WTC11 (cell line): ENCODE data around the gene NEK8. TPM values are rescaled to one million over a fixed set of nuclear protein-coding genes. Genes with fewer than 3 reads are reported as not detected.

Experiments used
- ATAC-seq: fragments of 200-7000 bp; cut with Tn5 transposase; 2 replicates; pipeline ENCODE4 v1.10.0; 2021; ENCODE audit warnings: mild to moderate bottlenecking, moderate library complexity
- CTCF ChIA-PET: fragments of 300-600 bp; sonication (Branson Sonifier 250); formaldehyde crosslinking; loops from one replicate; lab custom pipeline; 2021; ENCODE audit warnings: antibody characterized with exemption; lab: Charles Lee
- POLR2A ChIA-PET: fragments of 350-600 bp; sonication (Branson Sonifier 250); formaldehyde crosslinking; loops from one replicate; lab custom pipeline; 2021; ENCODE audit warnings: antibody characterized with exemption; lab: Charles Lee
- DNase-seq: peaks from one replicate; pipeline ENCODE4 v3.0.0; 2021; ENCODE audit warnings: low spot score
- H3K27ac Mint-ChIP-seq: 2 replicates; pipeline ENCODE4 v1.8.0; 2021; ENCODE audit warnings: mixed read lengths
- H3K27me3 Mint-ChIP-seq: 2 replicates; pipeline ENCODE4 v1.8.0; 2021; ENCODE audit warnings: low read depth, mild to moderate bottlenecking, moderate library complexity, mixed read lengths
- H3K36me3 Mint-ChIP-seq: 2 replicates; pipeline ENCODE4 v1.8.0; 2021; ENCODE audit warnings: mixed read lengths
- H3K4me1 Mint-ChIP-seq: 2 replicates; pipeline ENCODE4 v1.8.0; 2022; ENCODE audit warnings: mixed read lengths
- H3K4me3 Mint-ChIP-seq: 2 replicates; pipeline ENCODE4 v1.8.0; 2021; ENCODE audit warnings: mild to moderate bottlenecking, moderate library complexity, mixed read lengths
- H3K9me3 Mint-ChIP-seq: 2 replicates; pipeline ENCODE4 v1.8.0; 2021; ENCODE audit warnings: mixed read lengths
- CREB1 ChIP-seq: sonication (generic); formaldehyde crosslinking; IDR thresholded peaks from 2 replicates; pipeline ENCODE4 v1.8.0; 2023; ENCODE audit warnings: mild to moderate bottlenecking, missing genetic modification reagents
- ETV6 ChIP-seq: sonication (generic); formaldehyde crosslinking; IDR thresholded peaks from 2 replicates; pipeline ENCODE4 v1.8.1; 2022; ENCODE audit warnings: mild to moderate bottlenecking, missing genetic modification reagents
- JAZF1 ChIP-seq: fragments of 250-450 bp; sonication (Bioruptor Pico); IDR thresholded peaks from 2 replicates; pipeline ENCODE4 v1.9.0; 2021; ENCODE audit warnings: moderate library complexity, mild to moderate bottlenecking, inconsistent platforms
- NR2C2 ChIP-seq: sonication (generic); formaldehyde crosslinking; IDR thresholded peaks from 2 replicates; pipeline ENCODE4 v1.8.0; 2022; ENCODE audit warnings: mild to moderate bottlenecking, missing genetic modification reagents
- RORB ChIP-seq: fragments of 250-450 bp; sonication (Bioruptor Pico); IDR thresholded peaks from 2 replicates; pipeline ENCODE4 v1.9.0; 2021; ENCODE audit warnings: mild to moderate bottlenecking
- SMAD3 ChIP-seq: sonication (generic); formaldehyde crosslinking; IDR thresholded peaks from 2 replicates; pipeline ENCODE4 v1.8.0; 2022; ENCODE audit warnings: missing genetic modification reagents, mild to moderate bottlenecking, borderline replicate concordance
- SP1 ChIP-seq: sonication (generic); formaldehyde crosslinking; conservative IDR thresholded peaks from 2 replicates; pipeline ENCODE4 v1.8.1; 2022; ENCODE audit warnings: missing genetic modification reagents
- ZNF138 ChIP-seq: sonication (generic); formaldehyde crosslinking; conservative IDR thresholded peaks from 2 replicates; pipeline ENCODE4 v1.8.1; 2022; ENCODE audit warnings: mild to moderate bottlenecking, moderate library complexity, missing genetic modification reagents
- ZNF219 ChIP-seq: sonication (generic); formaldehyde crosslinking; IDR thresholded peaks from 2 replicates; pipeline ENCODE4 v1.8.0; 2023; ENCODE audit warnings: missing genetic modification reagents, mild to moderate bottlenecking, borderline replicate concordance
- total RNA-seq: library from RNA; stranded (reverse); gene quantifications from 3 replicates; pipeline ENCODE4 v1.2.3, GENCODE V29; 2021
- TF ChIP-seq, protein P1 (sequence below): sonication (generic); formaldehyde crosslinking; IDR thresholded peaks from 2 replicates; pipeline ENCODE4 v1.8.0; 2022; ENCODE audit warnings: mild to moderate bottlenecking, missing genetic modification reagents
- TF ChIP-seq, protein P2 (sequence below): sonication (generic); formaldehyde crosslinking; IDR thresholded peaks from 2 replicates; pipeline ENCODE4 v1.8.0; 2022; ENCODE audit warnings: mild to moderate bottlenecking, missing genetic modification reagents
- TF ChIP-seq, protein P3 (sequence below): sonication (generic); formaldehyde crosslinking; IDR thresholded peaks from 2 replicates; pipeline ENCODE4 v1.8.1; 2022; ENCODE audit warnings: missing genetic modification reagents, borderline replicate concordance
- TF ChIP-seq, protein P4 (sequence below): sonication (generic); formaldehyde crosslinking; IDR thresholded peaks from 2 replicates; pipeline ENCODE4 v1.8.0; 2023; ENCODE audit warnings: missing genetic modification reagents, mild to moderate bottlenecking, borderline replicate concordance
- TF ChIP-seq, protein P5 (sequence below): sonication (generic); formaldehyde crosslinking; IDR thresholded peaks from 2 replicates; pipeline ENCODE4 v1.8.1; 2023; ENCODE audit warnings: mild to moderate bottlenecking, moderate library complexity, missing genetic modification reagents
- TF ChIP-seq, protein P6 (sequence below): fragments of 250-450 bp; sonication (Bioruptor Pico); IDR thresholded peaks from 2 replicates; pipeline ENCODE4 v1.9.0; 2021; ENCODE audit warnings: moderate library complexity, mild to moderate bottlenecking, inconsistent platforms, borderline replicate concordance

NEK8 gene
- total RNA-seq, 1 experiment from 2014 or later = 25.0 TPM

DNA sequence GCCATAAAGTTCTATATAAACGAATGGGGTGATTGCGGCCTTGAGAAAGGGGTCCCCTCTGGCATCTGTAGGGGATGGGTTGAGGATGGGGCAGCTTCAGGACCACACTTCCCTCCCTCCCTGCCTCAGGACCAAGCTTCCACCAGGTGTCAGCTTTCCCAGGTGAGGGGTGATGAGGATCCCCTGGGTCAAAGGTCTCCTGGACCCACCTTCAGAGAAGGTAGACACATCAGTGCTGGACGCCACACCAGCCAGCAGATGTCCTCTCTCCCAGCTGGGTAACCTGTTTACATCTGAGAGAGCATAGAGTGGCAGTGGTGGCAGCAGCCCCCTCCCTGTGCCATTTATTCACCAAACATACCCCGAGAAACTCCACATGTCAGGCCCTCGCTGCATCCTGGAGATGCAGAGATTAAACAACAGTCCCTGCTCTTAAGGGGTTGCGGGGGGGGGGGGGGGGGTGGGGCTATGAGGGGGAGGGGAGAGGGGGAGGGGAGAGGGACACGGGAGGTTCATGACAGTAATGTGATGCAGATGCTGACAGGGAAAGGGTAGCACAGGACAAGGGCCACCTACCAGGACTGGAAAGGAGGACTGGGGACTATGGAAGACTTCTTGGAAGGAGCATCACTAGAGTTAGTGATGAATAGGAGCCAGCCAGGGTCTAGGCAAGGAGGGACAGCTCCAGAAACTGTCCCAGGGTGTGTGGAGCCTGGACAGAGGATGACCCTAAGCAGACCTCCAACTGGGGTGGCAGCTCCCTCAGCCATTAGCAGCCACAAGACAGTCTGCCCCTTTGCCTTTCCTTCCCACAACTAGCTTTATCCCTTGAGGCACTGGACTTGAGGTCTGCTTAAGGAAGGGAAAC lies 21.9 kb upstream of the NEK8 start:
- Mint-ChIP-seq H3K9me3 (no peaks in the 10 kb centered on the region), H3K4me3 (no peak overlapping the region), H3K27me3 (no peaks in the 10 kb centered on the region), H3K27ac (no peak overlapping the region; the same call in 1 of the 2 replicates), H3K36me3 (peaks cover 16% of the 10 kb centered on the region), H3K4me1 (peaks cover 29% of the 10 kb centered on the region)
- DNase-seq (no peak), ATAC-seq (no peak)
- CTCF ChIA-PET = interaction anchor here (1.0 to 2.6 kb wide), 5 partner anchors 13 to 192 kb away, joined by 3 to 9 read pairs (median 5); partner anchors contain the start of genes RPL23A and TLCD1
- POLR2A ChIA-PET = interaction anchor here (1.1 to 1.4 kb wide), 2 partner anchors 13 to 130 kb away, joined by 3 to 5 read pairs; partner anchors contain the start of genes ALDOC and RPL23A
- TF ChIP-seq, protein P1, sequence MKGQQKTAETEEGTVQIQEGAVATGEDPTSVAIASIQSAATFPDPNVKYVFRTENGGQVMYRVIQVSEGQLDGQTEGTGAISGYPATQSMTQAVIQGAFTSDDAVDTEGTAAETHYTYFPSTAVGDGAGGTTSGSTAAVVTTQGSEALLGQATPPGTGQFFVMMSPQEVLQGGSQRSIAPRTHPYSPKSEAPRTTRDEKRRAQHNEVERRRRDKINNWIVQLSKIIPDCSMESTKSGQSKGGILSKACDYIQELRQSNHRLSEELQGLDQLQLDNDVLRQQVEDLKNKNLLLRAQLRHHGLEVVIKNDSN = no peak
- TF ChIP-seq, protein P2, sequence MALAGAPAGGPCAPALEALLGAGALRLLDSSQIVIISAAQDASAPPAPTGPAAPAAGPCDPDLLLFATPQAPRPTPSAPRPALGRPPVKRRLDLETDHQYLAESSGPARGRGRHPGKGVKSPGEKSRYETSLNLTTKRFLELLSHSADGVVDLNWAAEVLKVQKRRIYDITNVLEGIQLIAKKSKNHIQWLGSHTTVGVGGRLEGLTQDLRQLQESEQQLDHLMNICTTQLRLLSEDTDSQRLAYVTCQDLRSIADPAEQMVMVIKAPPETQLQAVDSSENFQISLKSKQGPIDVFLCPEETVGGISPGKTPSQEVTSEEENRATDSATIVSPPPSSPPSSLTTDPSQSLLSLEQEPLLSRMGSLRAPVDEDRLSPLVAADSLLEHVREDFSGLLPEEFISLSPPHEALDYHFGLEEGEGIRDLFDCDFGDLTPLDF = no peak
- TF ChIP-seq, protein P3, sequence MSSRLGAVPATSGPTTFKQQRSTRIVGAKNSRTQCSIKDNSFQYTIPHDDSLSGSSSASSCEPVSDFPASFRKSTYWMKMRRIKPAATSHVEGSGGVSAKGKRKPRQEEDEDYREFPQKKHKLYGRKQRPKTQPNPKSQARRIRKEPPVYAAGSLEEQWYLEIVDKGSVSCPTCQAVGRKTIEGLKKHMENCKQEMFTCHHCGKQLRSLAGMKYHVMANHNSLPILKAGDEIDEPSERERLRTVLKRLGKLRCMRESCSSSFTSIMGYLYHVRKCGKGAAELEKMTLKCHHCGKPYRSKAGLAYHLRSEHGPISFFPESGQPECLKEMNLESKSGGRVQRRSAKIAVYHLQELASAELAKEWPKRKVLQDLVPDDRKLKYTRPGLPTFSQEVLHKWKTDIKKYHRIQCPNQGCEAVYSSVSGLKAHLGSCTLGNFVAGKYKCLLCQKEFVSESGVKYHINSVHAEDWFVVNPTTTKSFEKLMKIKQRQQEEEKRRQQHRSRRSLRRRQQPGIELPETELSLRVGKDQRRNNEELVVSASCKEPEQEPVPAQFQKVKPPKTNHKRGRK = no peak
- no peak for TF ChIP-seq NR2C2 (CRISPR knock-in tag)
- TF ChIP-seq ETV6 (CRISPR knock-in tag) = no peak
- TF ChIP-seq, protein P4, sequence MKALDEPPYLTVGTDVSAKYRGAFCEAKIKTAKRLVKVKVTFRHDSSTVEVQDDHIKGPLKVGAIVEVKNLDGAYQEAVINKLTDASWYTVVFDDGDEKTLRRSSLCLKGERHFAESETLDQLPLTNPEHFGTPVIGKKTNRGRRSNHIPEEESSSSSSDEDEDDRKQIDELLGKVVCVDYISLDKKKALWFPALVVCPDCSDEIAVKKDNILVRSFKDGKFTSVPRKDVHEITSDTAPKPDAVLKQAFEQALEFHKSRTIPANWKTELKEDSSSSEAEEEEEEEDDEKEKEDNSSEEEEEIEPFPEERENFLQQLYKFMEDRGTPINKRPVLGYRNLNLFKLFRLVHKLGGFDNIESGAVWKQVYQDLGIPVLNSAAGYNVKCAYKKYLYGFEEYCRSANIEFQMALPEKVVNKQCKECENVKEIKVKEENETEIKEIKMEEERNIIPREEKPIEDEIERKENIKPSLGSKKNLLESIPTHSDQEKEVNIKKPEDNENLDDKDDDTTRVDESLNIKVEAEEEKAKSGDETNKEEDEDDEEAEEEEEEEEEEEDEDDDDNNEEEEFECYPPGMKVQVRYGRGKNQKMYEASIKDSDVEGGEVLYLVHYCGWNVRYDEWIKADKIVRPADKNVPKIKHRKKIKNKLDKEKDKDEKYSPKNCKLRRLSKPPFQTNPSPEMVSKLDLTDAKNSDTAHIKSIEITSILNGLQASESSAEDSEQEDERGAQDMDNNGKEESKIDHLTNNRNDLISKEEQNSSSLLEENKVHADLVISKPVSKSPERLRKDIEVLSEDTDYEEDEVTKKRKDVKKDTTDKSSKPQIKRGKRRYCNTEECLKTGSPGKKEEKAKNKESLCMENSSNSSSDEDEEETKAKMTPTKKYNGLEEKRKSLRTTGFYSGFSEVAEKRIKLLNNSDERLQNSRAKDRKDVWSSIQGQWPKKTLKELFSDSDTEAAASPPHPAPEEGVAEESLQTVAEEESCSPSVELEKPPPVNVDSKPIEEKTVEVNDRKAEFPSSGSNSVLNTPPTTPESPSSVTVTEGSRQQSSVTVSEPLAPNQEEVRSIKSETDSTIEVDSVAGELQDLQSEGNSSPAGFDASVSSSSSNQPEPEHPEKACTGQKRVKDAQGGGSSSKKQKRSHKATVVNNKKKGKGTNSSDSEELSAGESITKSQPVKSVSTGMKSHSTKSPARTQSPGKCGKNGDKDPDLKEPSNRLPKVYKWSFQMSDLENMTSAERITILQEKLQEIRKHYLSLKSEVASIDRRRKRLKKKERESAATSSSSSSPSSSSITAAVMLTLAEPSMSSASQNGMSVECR (CRISPR knock-in tag) = no peak
- TF ChIP-seq JAZF1 (CRISPR knock-in tag) = no peak
- no peak for TF ChIP-seq CREB1 (CRISPR knock-in tag)
- TF ChIP-seq, protein P5, sequence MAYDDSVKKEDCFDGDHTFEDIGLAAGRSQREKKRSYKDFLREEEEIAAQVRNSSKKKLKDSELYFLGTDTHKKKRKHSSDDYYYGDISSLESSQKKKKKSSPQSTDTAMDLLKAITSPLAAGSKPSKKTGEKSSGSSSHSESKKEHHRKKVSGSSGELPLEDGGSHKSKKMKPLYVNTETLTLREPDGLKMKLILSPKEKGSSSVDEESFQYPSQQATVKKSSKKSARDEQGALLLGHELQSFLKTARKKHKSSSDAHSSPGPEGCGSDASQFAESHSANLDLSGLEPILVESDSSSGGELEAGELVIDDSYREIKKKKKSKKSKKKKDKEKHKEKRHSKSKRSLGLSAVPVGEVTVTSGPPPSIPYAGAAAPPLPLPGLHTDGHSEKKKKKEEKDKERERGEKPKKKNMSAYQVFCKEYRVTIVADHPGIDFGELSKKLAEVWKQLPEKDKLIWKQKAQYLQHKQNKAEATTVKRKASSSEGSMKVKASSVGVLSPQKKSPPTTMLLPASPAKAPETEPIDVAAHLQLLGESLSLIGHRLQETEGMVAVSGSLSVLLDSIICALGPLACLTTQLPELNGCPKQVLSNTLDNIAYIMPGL (CRISPR knock-in tag) = no peak
- TF ChIP-seq, protein P6, sequence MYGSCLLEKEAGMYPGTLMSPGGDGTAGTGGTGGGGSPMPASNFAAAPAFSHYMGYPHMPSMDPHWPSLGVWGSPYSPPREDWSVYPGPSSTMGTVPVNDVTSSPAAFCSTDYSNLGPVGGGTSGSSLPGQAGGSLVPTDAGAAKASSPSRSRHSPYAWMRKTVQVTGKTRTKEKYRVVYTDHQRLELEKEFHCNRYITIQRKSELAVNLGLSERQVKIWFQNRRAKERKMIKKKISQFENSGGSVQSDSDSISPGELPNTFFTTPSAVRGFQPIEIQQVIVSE (CRISPR knock-in tag) = no peak
- no peak for TF ChIP-seq RORB (CRISPR knock-in tag)
- TF ChIP-seq SP1 (CRISPR knock-in tag) = no peak
- no peak for TF ChIP-seq ZNF138 (CRISPR knock-in tag)
- TF ChIP-seq SMAD3 (CRISPR knock-in tag) = no peak
- no peak for TF ChIP-seq ZNF219 (CRISPR knock-in tag)
